ENCODE measurements around the gene SLC39A2.

Gene SLC39A2

GRCh38 chr14:21015312-21015711 lies 16.2 kb downstream of the SLC39A2 start:
- no peak overlapping the region for H3K4me3 Mint-ChIP-seq
- H3K36me3 Mint-ChIP-seq: no peaks in the 10 kb centered on the region

GRCh38 chr14:21016413-21017190 lies 17.5 kb downstream of the SLC39A2 start:
- Mint-ChIP-seq H3K36me3 (no peaks in the 10 kb centered on the region), H3K27ac (no peak overlapping the region)

More at GRCh38 chr14:21015312-21015711, 16.2 kb downstream of the SLC39A2 start:
- Mint-ChIP-seq H3K4me1 (ENCODE audit: low read depth) (no peaks in the 10 kb centered on the region), H3K9me3 (ENCODE audit: low read depth) (no peaks in the 10 kb centered on the region), H3K27ac (no peak overlapping the region), H3K27me3 (peaks cover 13% of the 10 kb centered on the region)

GRCh38 chr14:21017528-21018245 lies 18.6 kb downstream of the SLC39A2 start:
- no peaks in the 10 kb centered on the region for H3K4me1 Mint-ChIP-seq (ENCODE audit: low read depth)
- no peak overlapping the region for H3K27ac Mint-ChIP-seq
- H3K36me3 Mint-ChIP-seq: no peaks in the 10 kb centered on the region
- H3K9me3 Mint-ChIP-seq (ENCODE audit: low read depth): no peaks in the 10 kb centered on the region
- H3K27me3 Mint-ChIP-seq: peaks cover 4% of the 10 kb centered on the region
- H3K4me3 Mint-ChIP-seq: no peak overlapping the region

More at GRCh38 chr14:21016413-21017190, 17.5 kb downstream of the SLC39A2 start:
- peaks cover 11% of the 10 kb centered on the region for H3K27me3 Mint-ChIP-seq
- no peaks in the 10 kb centered on the region for H3K4me1 Mint-ChIP-seq (ENCODE audit: low read depth)
- H3K9me3 Mint-ChIP-seq (ENCODE audit: low read depth): no peaks in the 10 kb centered on the region
- no peak overlapping the region for H3K4me3 Mint-ChIP-seq

- H3K9me3 Mint-ChIP-seq (ENCODE audit: low read depth): no peaks in the 10 kb centered on the region
- peaks cover 3% of the 10 kb centered on the region for H3K4me1 Mint-ChIP-seq (ENCODE audit: low read depth)
- no peaks in the 10 kb centered on the region for H3K36me3 Mint-ChIP-seq
- no peaks in the 10 kb centered on the region for H3K27me3 Mint-ChIP-seq
- H3K27ac Mint-ChIP-seq: no peak overlapping the region
- no peak overlapping the region for H3K4me3 Mint-ChIP-seq
Observed at GRCh38 chr14:21018286-21018685, 19.2 kb downstream of the SLC39A2 start.

- Mint-ChIP-seq H3K9me3 (ENCODE audit: low read depth) (no peaks in the 10 kb centered on the region), H3K27ac (no peak overlapping the region)
Observed at GRCh38 chr14:21018781-21019180, 19.7 kb downstream of the SLC39A2 start.

GRCh38 chr14:21019366-21019765 lies 20.3 kb downstream of the SLC39A2 start:
- Mint-ChIP-seq H3K4me3 (no peak overlapping the region), H3K4me1 (ENCODE audit: low read depth) (peaks cover 14% of the 10 kb centered on the region), H3K27me3 (no peaks in the 10 kb centered on the region), H3K36me3 (no peaks in the 10 kb centered on the region), H3K9me3 (ENCODE audit: low read depth) (no peaks in the 10 kb centered on the region), H3K27ac (no peak overlapping the region)

More at GRCh38 chr14:21018781-21019180, 19.7 kb downstream of the SLC39A2 start:
- Mint-ChIP-seq H3K36me3 (no peaks in the 10 kb centered on the region), H3K4me1 (ENCODE audit: low read depth) (peaks cover 8% of the 10 kb centered on the region), H3K27me3 (no peaks in the 10 kb centered on the region), H3K4me3 (no peak overlapping the region)

- H3K4me1 Mint-ChIP-seq (ENCODE audit: low read depth): peaks cover 17% of the 10 kb centered on the region
- no peak overlapping the region for H3K27ac Mint-ChIP-seq
- no peaks in the 10 kb centered on the region for H3K36me3 Mint-ChIP-seq
- H3K4me3 Mint-ChIP-seq: no peak overlapping the region
- no peaks in the 10 kb centered on the region for H3K9me3 Mint-ChIP-seq (ENCODE audit: low read depth)
- H3K27me3 Mint-ChIP-seq: no peaks in the 10 kb centered on the region
Observed at GRCh38 chr14:21020977-21021545, 22.0 kb downstream of the SLC39A2 start.

- H3K4me3 Mint-ChIP-seq: peak overlapping the region; percentile 89
- no peaks in the 10 kb centered on the region for H3K27me3 Mint-ChIP-seq
- H3K4me1 Mint-ChIP-seq (ENCODE audit: low read depth): peaks cover 19% of the 10 kb centered on the region
- no peaks in the 10 kb centered on the region for H3K9me3 Mint-ChIP-seq (ENCODE audit: low read depth)
- H3K36me3 Mint-ChIP-seq: no peaks in the 10 kb centered on the region
- no peak overlapping the region for H3K27ac Mint-ChIP-seq
Observed at GRCh38 chr14:21022686-21023085, 23.6 kb downstream of the SLC39A2 start.

- Mint-ChIP-seq H3K4me1 (ENCODE audit: low read depth) (peaks cover 19% of the 10 kb centered on the region), H3K27me3 (no peaks in the 10 kb centered on the region), H3K9me3 (ENCODE audit: low read depth) (no peaks in the 10 kb centered on the region), H3K4me3 (peak overlapping the region; percentile 89), H3K27ac (no peak overlapping the region), H3K36me3 (no peaks in the 10 kb centered on the region)
Observed at GRCh38 chr14:21023174-21023573, 24.1 kb downstream of the SLC39A2 start.

- Mint-ChIP-seq H3K36me3 (no peaks in the 10 kb centered on the region), H3K9me3 (ENCODE audit: low read depth) (no peaks in the 10 kb centered on the region), H3K4me1 (ENCODE audit: low read depth) (peaks cover 19% of the 10 kb centered on the region), H3K4me3 (peak overlapping the region; percentile 89), H3K27ac (no peak overlapping the region), H3K27me3 (no peaks in the 10 kb centered on the region)
Observed at GRCh38 chr14:21023817-21024584, 24.9 kb downstream of the SLC39A2 start.

GRCh38 chr14:21024585-21025370 lies 25.7 kb downstream of the SLC39A2 start, which contains the start of gene NDRG2:
NDRG2 (minus strand) TSS chr14:21025061; CDS start chr14:21023315, 1,746 bp downstream.
- H3K27ac Mint-ChIP-seq: no peak within 1 kb of the TSS
- H3K4me3 Mint-ChIP-seq: peak within 1 kb of the TSS; percentile 89

GRCh38 chr14:21025371-21026273 lies 26.5 kb downstream of the SLC39A2 start:
- Mint-ChIP-seq H3K9me3 (ENCODE audit: low read depth) (no peaks in the 10 kb centered on the region), H3K36me3 (no peaks in the 10 kb centered on the region), H3K4me3 (peak overlapping the region; percentile 87), H3K4me1 (ENCODE audit: low read depth) (peaks cover 19% of the 10 kb centered on the region), H3K27ac (no peak overlapping the region), H3K27me3 (no peaks in the 10 kb centered on the region)

More at GRCh38 chr14:21024585-21025370, 25.7 kb downstream of the SLC39A2 start, which contains the start of gene NDRG2:
- Mint-ChIP-seq H3K9me3 (ENCODE audit: low read depth) (no peaks in the 10 kb centered on the region), H3K4me1 (ENCODE audit: low read depth) (peaks cover 19% of the 10 kb centered on the region), H3K36me3 (no peaks in the 10 kb centered on the region), H3K27me3 (no peaks in the 10 kb centered on the region)
